Lung (tissue), 12 donors: Measurements from ENCODE around the gene AKIP1. TPM values are rescaled to one million over a fixed set of nuclear protein-coding genes. Genes with fewer than 3 reads are reported as not detected.

Experiments used
- ATAC-seq: fragments of 200-7000 bp; cut with Tn5 transposase; one replicate; pipeline ENCODE4 v1.9.1; 2020; ENCODE audit warnings: moderate number of reproducible peaks; ENCODE audit not compliant: insufficient read depth, low FRiP score
- DNase-seq, 3 donors: peaks; one replicate each; pipeline ENCODE4 v3.0.0-alpha.2; 2013 to 2017
- H3K27ac ChIP-seq, 2 donors: one replicate each; pipeline ENCODE4 v1.5.1; 2013; ENCODE audit warnings: mild to moderate bottlenecking in 2 of 2, moderate library complexity in 2 of 2, control low read depth in 1 of 2, inconsistent platforms in 1 of 2, low read depth in 1 of 2, low read length in 1 of 2
- H3K27me3 ChIP-seq, 3 donors: one replicate each; pipeline ENCODE4 v1.5.1; 2013; ENCODE audit warnings: low read length in 2 of 3; ENCODE audit not compliant: control insufficient read depth in 3 of 3, insufficient read depth in 3 of 3
- H3K36me3 ChIP-seq, 4 donors: one replicate each; pipeline ENCODE4 v1.5.1; 2013; ENCODE audit warnings: low read length in 4 of 4, mild to moderate bottlenecking in 1 of 4, moderate library complexity in 1 of 4; ENCODE audit not compliant: control insufficient read depth in 4 of 4, insufficient read depth in 4 of 4
- H3K4me1 ChIP-seq, 5 donors: one replicate each; pipeline ENCODE4 v1.5.1; 2013; ENCODE audit warnings: low read length in 5 of 5, mild to moderate bottlenecking in 2 of 5, moderate library complexity in 1 of 5; ENCODE audit not compliant: control insufficient read depth in 5 of 5, insufficient read depth in 5 of 5
- H3K4me3 ChIP-seq: one replicate; pipeline ENCODE4 v1.5.1; 2013; ENCODE audit warnings: mild to moderate bottlenecking, control low read depth, moderate library complexity
- H3K9ac ChIP-seq, 2 donors: one replicate each; pipeline ENCODE4 v1.5.1; 2013; ENCODE audit warnings: low read length in 2 of 2, control low read depth in 1 of 2; ENCODE audit not compliant: insufficient read depth in 1 of 2
- H3K9me3 ChIP-seq, 4 donors: one replicate each; pipeline ENCODE4 v1.5.1; 2013; ENCODE audit warnings: low read length in 3 of 4, mild to moderate bottlenecking in 1 of 4, moderate library complexity in 1 of 4; ENCODE audit not compliant: control insufficient read depth in 4 of 4, insufficient read depth in 3 of 4
- CTCF ChIP-seq: IDR thresholded peaks from 2 replicates; pipeline ENCODE4 v1.5.1; 2012; ENCODE audit warnings: mild to moderate bottlenecking; ENCODE audit errors: control extremely low read depth, extremely low read depth
- WGBS, 2 donors: extraction: QIAGEN DNeasy Blood & Tissue Kit; methylation state at CpG; one replicate each; pipeline ENCODE4 v1.1.7; 2013; 5-methylcytosine and 5-hydroxymethylcytosine counted together
- polyA plus RNA-seq, 2 donors: library from polyadenylated mRNA; stranded (reverse); fragments of 200-250 nt; gene quantifications; one replicate each; pipeline ENCODE4 v1.2.1, GENCODE V29; 2013
- total RNA-seq, 2 donors: library from RNA; depleted of rRNA in 1 of 2; stranded (reverse); fragments of >200 nt in 1 of 2; gene quantifications; one replicate each; pipeline ENCODE4 v1.2.1, GENCODE V29; 2014 to 2021
- donor health status: control.
- donor health status: control.
- donor health status: Bipolar disorder and iron deficiency.
- donor health status: healthy.
- donor health status: DM: yes; HTN: yes; CAD: no.

The AKIP1 gene
- total and polyA plus RNA-seq, 4 donors = 15.6 to 27.2 (median 18.1) TPM

- no peak for TF ChIP-seq CTCF
- H3K9ac ChIP-seq = no peak overlapping the region
- no peaks in the 10 kb centered on the region for H3K27me3 ChIP-seq
- no peaks in the 10 kb centered on the region for H3K4me1 ChIP-seq
- no peaks in the 10 kb centered on the region for H3K9me3 ChIP-seq
- H3K36me3 ChIP-seq = peaks cover 0 to 4% (median 0%) of the 10 kb centered on the region in 4 donors
- H3K27ac ChIP-seq = no peak overlapping the region
- no peak for DNase-seq
- no peak for ATAC-seq
- no peak overlapping the region for H3K4me3 ChIP-seq
- 93 to 96% methylated on average over 9 of the region's 9 CpGs for WGBS, 2 donors
Measured at GRCh38 chr11:8928981-8929615, 18.1 kb downstream of the AKIP1 start.

- Histone ChIP-seq H3K4me3 (no peak overlapping the region), H3K27me3 (no peaks in the 10 kb centered on the region), H3K36me3 (no peaks in the 10 kb centered on the region), H3K9ac (no peak overlapping the region), H3K27ac (no peak overlapping the region), H3K9me3 (no peaks in the 10 kb centered on the region), H3K4me1 (no peaks in the 10 kb centered on the region)
- DNase-seq (no peak), ATAC-seq (no peak)
- TF ChIP-seq CTCF = no peak
- 95 to 97% methylated on average over 12 of the region's 12 CpGs for WGBS, 2 donors
Measured at GRCh38 chr11:8930456-8931175, 19.6 kb downstream of the AKIP1 start.

- no peak within 1 kb of the TSS for H3K27ac ChIP-seq
- no peaks in the 10 kb centered on the region for H3K4me1 ChIP-seq
- 80 to 88% methylated on average over 12 of the region's 12 CpGs for WGBS, 2 donors
- H3K27me3 ChIP-seq = no peaks in the 10 kb centered on the region
- DNase-seq (no peak), ATAC-seq (no peak)
- H3K36me3 ChIP-seq = no peaks in the 10 kb centered on the region
- no peaks in the 10 kb centered on the region for H3K9me3 ChIP-seq
- no peak within 1 kb of the TSS for H3K9ac ChIP-seq
- TF ChIP-seq CTCF = no peak
- H3K4me3 ChIP-seq = no peak within 1 kb of the TSS
Measured at GRCh38 chr11:8932564-8933180, 21.7 kb downstream of the AKIP1 start, which contains the start of gene C11orf16. Gene C11orf16 (minus strand): TSS chr11:8932947. CDS start chr11:8932308, 639 bp downstream.
